ENCODE measurements around the gene TNS3. TPM values are rescaled to one million over a fixed set of nuclear protein-coding genes. Genes with fewer than 3 reads are reported as not detected.

Gene TNS3
- total RNA-seq, 1 experiment from 2014 or later, result 9.5 TPM

DNA sequence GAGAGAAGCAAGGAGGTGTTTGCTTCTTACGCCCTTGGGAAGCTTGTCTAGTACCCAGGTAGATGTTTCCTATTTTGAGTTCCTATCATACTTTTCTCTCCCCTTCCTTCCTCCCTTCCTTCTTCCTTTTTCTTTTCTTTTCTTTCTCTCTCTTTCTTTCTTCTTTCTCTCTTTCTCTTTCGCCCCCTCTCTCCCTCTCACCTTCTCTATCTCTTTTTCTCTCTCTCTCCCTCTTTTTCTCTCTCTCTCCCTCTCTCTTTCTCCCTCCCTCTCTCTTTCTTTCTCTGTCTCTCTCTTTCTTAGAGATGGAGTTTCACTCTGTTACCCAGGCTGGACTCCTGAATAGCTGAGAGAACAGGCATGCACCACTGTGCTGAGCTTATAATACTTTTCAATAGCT lies 322.2 kb downstream of the TNS3 start:
- H3K79me2 ChIP-seq (ENCODE audit: insufficient read depth, low read length), result no peaks in the 10 kb centered on the region
- Mint-ChIP-seq H3K4me3 (no peak overlapping the region), H3K36me3 (ENCODE audit: insufficient read depth in 1 of 3, low read depth in 3 of 3) (no peaks in the 10 kb centered on the region), H3K4me1 (peaks cover 4 to 6% of the 10 kb centered on the region in 2 experiments; a peak in 2 of 4 replicates), H3K27ac (no peak overlapping the region), H3K9me3 (peaks cover 0 to 2% of the 10 kb centered on the region in 2 experiments; a peak in 1 of 5 replicates), H3K27me3 (ENCODE audit: low read depth) (peaks cover 45% of the 10 kb centered on the region)
- H3K23ac ChIP-seq (ENCODE audit: insufficient read length, low read depth, low read length), result no peak overlapping the region
- H3T11ph ChIP-seq (ENCODE audit: low read length), result no peak overlapping the region
- H3K79me1 ChIP-seq (ENCODE audit: insufficient read depth, low read depth, low read length, poor library complexity, severe bottlenecking), result no peaks in the 10 kb centered on the region
- H3K9me3 ChIP-seq (ENCODE audit: control insufficient read depth, low read depth, low read length), result no peaks in the 10 kb centered on the region
- no peaks in the 10 kb centered on the region for H4K20me1 ChIP-seq (ENCODE audit: control insufficient read depth, insufficient read depth, insufficient read length)
- TF ChIP-seq, protein P1, sequence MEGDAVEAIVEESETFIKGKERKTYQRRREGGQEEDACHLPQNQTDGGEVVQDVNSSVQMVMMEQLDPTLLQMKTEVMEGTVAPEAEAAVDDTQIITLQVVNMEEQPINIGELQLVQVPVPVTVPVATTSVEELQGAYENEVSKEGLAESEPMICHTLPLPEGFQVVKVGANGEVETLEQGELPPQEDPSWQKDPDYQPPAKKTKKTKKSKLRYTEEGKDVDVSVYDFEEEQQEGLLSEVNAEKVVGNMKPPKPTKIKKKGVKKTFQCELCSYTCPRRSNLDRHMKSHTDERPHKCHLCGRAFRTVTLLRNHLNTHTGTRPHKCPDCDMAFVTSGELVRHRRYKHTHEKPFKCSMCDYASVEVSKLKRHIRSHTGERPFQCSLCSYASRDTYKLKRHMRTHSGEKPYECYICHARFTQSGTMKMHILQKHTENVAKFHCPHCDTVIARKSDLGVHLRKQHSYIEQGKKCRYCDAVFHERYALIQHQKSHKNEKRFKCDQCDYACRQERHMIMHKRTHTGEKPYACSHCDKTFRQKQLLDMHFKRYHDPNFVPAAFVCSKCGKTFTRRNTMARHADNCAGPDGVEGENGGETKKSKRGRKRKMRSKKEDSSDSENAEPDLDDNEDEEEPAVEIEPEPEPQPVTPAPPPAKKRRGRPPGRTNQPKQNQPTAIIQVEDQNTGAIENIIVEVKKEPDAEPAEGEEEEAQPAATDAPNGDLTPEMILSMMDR (conservative IDR thresholded peaks at IDR 0.05), result no peak
- no peaks in the 10 kb centered on the region; the same call in 1 of the 2 replicates for H3K27me3 ChIP-seq (ENCODE audit: insufficient read depth, low read length)
- no peak overlapping the region for H3K27ac ChIP-seq (ENCODE audit: insufficient read length, low read depth, low read length)
- no peak overlapping the region for H2BK5ac ChIP-seq (ENCODE audit: insufficient read length, low read length)
- no peak overlapping the region for H3K56ac ChIP-seq (ENCODE audit: insufficient read length, low read depth, low read length)
- no peak overlapping the region for H3K14ac ChIP-seq (ENCODE audit: insufficient read depth, low read length)
- H2BK15ac ChIP-seq (ENCODE audit: low read depth, low read length), result no peak overlapping the region
- no peaks in the 10 kb centered on the region for H3K4me1 ChIP-seq (ENCODE audit: insufficient read depth, low read length)
- no peak overlapping the region for H4K8ac ChIP-seq (replicated peaks; ENCODE audit: insufficient read length, low read depth, low read length)
- H2BK12ac ChIP-seq (ENCODE audit: insufficient read length, low read depth, low read length), result no peak overlapping the region
- no peak overlapping the region for H3K4me2 ChIP-seq (ENCODE audit: insufficient read depth, insufficient read length, low read length)
- whole genome bisulfite sequencing (ENCODE audit: extremely low coverage, insufficient read length, low lambda C conversion rate), result 88% methylated on average over 1 of the region's 2 CpGs
- DNase-seq, result no peak
- H4K91ac ChIP-seq (ENCODE audit: insufficient read length, low read depth, low read length), result no peak overlapping the region
- H2AFZ ChIP-seq (ENCODE audit: low read length), result no peak overlapping the region
- H3K18ac ChIP-seq (ENCODE audit: insufficient read length, low read depth, low read length), result no peak overlapping the region
- H3K23me2 ChIP-seq (ENCODE audit: insufficient read length, low read depth, low read length, poor library complexity, severe bottlenecking), result no peaks in the 10 kb centered on the region
- no peak overlapping the region for H3K4ac ChIP-seq (ENCODE audit: low read depth, low read length)
- H2BK120ac ChIP-seq (ENCODE audit: low read depth, low read length, poor library complexity, severe bottlenecking), result no peak overlapping the region
- no peak overlapping the region for H2BK20ac ChIP-seq (ENCODE audit: low read depth, low read length, poor library complexity, severe bottlenecking)
- no peak overlapping the region for H2AK5ac ChIP-seq (ENCODE audit: insufficient read length, low read length)
- H3K9ac ChIP-seq (ENCODE audit: extremely low read depth, insufficient read length, low read length), result no peak overlapping the region
- no peak overlapping the region for H4K5ac ChIP-seq (ENCODE audit: insufficient read length, low read depth, low read length)
